NCI-H526 treated with DMSO at 0.1 percent for 48 hours (cell line): ENCODE measurements around the gene DNAJC18.
A peak's percentile ranks its signal among the peaks of the same experiment; 100 is the strongest.
"Not testable (repeated sequence)": the region's sequence is repeated elsewhere in the genome, so short reads cannot be mapped to it uniquely, and the experiment has no call there.

ENCODE experiments used
- DNase-seq: peaks from one replicate; lab custom pipeline; 2025; lab: John Stamatoyannopoulos, UW

DNAJC18 gene

DNA sequence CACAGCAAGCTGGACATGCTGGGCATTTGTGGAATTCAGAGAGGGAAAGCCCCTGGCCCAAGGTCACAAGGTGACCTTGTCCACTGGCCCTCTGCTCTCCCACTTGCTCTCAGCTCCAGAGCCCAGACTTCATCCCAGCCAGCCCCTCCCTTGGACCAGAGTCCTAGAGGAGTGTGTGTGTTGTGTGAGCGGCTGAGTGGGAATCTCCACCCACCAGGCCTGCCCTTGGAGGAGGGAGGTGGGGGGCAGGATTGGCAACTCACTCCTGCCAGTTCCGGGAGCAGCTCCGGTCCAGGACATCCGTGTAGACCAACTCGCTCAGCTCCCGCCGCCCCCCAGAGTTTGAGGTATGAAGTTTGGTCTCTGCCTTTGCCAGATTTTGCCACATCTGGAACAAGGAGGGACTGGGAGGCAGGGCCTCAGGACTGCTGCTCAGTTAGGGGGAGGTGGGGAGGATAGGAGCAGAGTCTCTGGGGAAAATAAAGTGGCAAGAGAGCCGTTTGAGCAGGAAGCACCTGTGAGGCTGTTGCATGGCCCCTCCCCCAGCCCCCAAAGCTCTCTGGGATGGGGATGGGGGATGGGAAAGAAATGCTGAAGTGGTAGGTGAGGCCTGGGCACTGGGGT, 51.0 kb downstream of the DNAJC18 start:
- DNase-seq, result peak; percentile 82

DNA sequence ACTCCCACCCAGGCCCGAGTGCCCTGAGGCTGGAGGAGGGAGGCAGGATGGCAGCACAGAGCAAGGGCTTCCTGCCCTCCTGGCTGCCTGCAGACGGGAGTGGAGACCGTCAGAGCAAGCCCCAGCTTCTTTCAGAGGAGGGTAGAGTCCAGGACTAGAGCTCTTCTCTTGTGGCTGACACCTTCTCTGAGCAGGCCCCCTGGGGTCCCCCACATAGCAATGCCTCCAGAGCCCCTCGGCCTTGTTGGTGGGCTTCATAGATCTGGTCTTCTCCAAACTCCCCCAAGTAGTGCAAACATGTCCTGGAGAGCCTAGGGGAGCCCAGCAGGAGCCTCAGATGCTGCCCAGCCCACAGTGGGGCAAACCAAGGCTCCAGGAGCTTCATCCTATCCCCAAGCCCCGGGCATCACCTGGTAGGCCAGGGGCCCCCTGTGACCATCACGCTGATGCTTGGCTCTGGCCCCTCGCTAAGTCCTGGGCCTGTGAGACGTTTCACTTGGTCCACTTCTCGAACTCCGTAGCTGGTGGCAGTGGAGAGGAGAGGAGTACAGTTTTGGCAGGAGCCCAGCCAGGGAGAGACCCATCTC, 51.6 kb downstream of the DNAJC18 start:
- no peak for DNase-seq

DNA sequence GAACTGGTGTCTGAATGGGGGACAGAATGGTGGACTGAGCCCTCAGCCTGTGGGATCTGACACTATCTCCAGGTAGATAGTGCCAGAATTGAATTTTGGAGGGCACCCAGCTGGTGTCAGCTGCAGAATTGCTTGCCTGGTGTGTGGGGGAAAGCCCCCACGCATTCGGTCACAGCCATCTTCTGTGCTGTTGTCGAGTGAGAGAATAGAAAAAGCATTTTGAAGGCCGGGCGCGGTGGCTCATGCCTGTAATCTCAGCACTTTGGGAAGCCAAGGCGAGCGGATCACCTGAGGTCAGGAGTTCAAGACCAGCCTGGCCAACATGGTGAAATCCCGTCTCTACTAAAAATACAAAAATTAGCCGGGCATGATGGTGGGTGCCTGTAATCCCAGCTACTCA, 52.4 kb downstream of the DNAJC18 start:
- not testable (repeated sequence) for DNase-seq

DNA sequence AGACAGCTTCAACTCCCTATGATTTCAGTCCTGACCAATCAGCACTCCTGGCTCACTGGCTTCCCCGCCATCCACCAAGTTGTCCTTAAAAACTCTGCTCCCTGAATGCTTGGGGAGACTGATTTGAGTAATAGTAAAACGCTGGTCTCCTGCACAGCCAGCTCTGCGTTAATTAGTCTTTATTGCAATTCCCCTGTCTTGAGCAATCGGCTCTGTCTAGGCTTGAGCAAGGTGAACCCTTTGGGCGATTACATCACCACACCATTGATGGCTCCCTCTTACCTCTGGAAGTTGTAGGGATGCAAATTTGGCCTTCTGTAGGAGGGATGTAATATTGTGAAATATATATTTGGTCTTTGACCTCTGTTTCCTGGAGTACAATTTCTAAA, 53.3 kb downstream of the DNAJC18 start:
- DNase-seq, result no peak

DNA sequence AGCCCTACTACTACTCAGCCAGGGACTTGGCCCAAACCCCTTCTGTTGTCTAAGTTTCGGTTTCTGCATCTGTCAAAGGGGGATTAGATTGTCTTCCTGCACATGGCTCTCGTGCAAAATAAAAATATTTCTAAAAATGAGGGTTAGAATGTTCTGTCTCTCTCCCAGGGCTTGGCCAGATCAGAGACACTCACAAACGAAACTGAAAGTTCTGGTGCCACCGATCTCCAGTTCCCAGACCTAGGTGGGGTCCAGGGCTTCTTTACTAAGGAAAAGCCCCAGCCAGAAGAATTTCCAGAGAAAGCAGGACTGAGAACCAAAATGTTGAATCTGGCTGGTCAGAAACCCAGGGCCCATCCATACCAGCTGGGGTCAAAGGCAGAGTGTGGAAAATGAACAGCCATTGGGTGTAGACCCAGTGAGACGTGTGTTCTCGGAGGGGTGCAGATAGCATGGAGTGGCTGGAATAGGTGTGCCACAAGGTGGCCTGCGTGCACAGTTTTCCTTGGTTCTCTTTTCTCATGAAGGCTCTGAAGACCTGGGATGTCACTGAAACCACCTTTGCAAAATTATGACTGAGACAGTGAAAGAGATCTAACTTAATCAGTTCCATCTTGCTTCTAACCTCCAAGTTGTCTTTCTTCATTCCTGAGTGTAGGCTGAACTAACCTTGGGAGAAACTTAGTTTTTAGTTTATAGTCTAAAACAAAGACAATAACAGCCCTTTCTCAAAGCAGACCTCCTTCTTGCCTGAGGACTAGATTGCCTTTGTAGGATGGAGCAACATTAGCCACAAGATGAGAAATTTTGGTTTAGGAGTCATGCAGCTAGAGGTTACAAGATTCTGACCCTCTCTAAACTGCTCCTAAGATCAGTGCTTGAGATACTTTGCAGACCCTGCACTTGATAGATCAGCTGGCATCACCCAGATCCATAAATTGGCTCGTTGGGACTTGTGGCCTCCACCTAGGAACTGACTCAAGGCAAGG, 54.0 kb downstream of the DNAJC18 start:
- peak; percentile 33 for DNase-seq

DNA sequence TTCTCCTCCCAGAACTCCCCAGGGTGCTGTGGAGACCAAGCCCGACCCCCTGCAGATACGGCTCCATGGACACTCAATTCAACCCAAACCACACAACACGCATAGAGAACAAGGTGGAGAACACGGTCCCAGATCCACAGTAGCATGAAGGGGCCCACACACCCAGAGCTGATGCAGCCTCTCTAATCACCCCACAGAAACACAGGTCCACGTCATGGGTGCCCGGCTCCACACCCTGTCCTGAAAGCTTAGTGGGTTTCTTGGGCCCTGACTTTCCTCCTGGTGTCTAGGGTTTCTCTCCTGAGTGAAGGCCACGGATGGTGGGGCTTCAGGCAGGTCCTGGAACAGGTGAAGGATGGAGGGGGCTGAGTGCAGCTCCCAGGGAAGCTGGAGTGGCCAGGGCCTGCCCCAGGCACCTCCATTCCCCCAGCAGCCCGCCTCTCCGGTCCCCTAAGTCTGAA, 54.7 kb downstream of the DNAJC18 start:
- no peak for DNase-seq

DNA sequence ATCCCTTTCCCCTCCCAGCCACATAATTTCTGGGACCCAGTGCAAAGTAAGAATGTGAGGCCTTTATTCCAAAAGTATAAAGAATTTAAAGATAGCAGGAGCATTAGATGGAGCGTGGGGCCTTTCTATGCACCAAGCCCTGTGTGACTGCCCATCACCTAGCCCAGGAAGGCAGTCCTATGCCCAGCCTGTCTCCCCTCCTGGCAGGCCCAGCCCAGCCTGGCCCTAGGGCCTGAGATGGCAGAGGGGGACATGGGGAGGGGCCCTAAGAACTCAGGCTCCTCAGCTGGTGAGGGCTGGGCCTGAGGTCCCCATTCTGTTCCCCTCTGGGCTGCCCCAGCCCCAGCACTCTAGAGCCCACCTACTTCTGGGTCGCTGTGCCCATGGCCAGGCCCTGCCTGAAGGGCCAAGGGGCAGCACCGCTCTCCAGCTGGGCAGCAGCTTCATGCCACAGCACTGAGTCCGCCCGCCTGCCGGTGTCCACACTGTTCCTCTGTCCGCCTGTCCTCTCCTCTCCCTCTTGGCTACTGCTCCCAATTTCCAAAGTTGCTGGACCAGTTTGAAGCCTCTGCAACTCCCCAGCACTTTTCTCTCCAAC, 55.2 kb downstream of the DNAJC18 start:
- DNase-seq, result no peak

DNA sequence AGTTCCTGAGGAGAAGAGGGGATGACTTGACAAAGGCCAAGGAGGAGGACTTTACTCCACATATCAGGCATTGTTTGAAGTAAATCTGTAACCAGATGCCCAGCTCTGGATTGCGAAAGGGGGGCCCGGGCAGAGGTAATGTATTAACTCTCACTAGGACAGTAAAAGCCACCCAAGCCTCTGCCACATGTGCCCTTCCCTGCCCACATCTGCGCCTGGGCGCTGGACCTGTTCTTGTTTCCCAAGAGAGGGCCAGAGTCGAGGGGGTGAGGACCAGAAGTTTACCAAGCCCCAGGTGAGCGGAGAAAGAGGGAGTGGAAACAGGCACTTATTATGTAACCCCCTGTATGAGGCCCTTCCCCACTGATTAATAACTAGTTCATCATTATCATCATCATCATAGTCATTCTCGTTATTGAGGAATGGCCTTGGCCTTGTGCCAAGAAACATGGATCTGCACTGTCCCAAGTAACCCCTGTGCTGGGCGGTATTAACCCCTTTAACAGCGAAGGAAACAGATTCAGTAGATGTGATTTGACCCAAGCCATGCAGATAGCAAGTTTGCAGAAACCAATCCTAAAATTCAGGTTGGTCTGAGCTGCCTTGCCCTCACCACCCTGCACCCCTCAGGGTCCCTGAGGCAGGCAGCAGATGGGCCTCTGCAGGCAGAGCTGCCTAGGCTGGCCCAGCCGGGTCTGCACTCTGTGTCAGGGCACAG, 55.9 kb downstream of the DNAJC18 start, which contains the start of gene SLC23A1:
Gene SLC23A1 (minus strand): TSS at position 23 of the 718 bp plus-strand sequence. CDS start 44 bp downstream, outside the sequence.
- no peak for DNase-seq

DNA sequence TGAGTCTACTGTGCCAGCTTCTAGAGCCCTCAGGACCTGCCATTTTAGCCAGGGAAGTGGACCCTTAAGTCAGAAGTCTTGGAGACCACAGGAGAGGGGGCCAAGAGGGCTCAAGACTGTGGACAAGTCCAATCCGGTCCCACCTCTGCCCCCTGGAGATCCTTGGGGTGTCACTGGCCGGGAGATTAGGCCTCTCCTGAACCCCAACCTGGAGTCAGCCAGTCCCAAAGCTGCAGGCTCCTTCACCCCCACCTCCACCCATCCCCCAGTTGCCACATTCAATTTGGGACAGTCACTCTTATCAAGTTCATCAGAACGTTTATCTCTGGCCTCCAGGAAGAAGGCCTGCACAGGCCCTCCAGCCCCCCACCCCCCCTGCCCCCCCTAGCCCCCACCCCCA, 56.5 kb downstream of the DNAJC18 start:
- DNase-seq, result no peak

DNA sequence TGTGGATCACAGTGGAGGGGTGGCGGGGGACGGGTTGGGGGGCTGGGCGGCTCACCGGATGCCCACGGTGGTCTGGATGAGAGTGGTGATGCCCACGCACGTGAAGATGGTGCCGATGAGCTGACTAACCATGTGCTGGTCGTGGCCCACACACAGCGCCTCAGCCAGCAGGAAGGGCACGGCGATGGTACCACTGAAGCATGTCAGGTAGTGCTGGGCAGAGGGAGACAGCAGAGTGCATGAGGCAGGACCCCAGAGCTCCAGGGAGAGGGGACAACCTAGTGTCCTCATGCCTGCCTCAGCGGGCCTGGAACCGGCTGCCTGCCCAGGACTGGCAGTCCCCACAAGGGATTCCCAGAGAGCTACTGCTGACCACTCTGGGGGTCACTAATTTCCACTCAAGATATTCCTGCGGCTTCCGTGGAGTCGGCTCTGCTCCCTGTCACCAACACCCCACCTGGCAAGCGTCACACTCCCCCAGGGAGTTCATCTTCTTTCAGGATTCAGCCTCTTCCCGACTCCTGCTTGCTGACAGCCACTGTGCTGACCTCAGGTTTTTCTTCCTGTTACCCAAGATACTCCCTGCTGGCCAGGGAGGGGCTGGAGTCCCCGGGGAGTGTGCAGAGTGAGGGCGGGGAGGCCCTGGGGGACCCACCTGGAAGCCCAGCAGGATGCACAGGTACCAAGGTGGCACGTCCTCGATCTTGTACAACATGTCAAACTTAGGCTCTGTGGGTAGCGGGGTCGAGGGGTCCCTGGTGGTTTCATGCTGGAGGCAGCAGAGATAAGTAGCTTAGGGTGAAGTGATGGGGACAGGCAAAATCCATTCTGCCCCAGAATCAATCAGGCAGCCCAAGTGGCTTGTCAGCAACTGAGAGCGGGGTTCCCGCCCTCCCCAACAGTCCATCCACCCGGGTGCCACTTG, 57.2 kb downstream of the DNAJC18 start:
- no peak for DNase-seq

DNA sequence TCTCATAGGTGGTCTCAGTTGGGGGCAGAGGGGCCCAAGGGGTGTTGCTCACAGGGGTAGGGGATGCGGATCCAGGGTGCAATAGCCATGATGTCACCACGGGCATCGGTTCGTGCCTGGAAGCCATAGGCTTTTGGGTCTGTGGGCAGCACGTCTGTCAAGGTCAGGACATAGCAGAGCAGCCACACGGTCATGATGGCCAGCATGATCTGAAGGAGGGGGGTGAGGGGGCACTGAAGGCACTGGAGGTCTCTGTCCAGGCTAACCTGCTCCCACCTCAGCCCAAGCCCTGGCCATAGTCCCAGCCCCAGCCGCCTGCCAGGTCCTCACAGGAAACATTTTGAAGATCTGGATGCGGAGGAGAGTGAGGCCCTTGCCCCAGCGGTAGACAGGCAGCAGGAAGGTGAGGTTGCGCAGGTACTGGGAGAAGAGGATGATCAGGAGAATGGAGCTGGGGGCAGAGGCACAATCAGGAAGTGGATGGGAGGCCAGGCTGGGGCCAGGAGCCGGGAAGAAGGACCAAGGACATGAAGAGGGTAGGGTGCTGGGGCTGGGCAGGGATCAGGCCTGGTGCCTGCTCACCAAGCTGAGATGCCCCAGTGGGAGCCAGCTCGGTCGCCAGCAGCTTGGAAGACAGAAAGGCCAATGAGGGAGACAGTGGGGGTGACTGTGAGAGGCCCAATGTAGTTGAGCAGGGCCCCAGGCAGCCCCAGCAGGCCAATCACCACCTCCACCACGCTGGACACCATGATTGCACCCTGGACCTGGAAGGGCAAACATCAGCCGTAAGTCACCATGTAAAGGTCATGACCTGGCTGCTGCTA, 59.5 kb downstream of the DNAJC18 start:
- no peak for DNase-seq

DNA sequence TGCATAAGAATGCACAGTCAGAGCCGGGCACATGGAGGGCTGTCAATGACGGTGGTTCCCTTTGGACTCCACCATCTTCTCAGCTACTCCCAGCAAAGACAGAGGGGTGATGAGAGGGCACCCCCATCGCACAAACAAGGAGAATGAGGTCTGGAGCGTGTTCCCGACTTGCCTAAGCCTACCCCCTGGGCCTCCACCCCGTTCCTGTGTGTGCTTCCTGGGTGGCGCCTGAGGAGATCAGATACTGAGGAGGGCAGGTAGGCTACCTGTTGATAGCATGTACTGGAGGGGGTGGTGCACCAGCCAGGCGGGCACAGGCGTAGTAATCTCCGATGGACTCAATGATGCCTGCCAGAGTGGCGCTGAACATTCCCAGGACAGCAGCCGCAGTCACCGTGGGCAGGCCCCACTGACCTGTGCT, 60.4 kb downstream of the DNAJC18 start:
- DNase-seq, result no peak

DNA sequence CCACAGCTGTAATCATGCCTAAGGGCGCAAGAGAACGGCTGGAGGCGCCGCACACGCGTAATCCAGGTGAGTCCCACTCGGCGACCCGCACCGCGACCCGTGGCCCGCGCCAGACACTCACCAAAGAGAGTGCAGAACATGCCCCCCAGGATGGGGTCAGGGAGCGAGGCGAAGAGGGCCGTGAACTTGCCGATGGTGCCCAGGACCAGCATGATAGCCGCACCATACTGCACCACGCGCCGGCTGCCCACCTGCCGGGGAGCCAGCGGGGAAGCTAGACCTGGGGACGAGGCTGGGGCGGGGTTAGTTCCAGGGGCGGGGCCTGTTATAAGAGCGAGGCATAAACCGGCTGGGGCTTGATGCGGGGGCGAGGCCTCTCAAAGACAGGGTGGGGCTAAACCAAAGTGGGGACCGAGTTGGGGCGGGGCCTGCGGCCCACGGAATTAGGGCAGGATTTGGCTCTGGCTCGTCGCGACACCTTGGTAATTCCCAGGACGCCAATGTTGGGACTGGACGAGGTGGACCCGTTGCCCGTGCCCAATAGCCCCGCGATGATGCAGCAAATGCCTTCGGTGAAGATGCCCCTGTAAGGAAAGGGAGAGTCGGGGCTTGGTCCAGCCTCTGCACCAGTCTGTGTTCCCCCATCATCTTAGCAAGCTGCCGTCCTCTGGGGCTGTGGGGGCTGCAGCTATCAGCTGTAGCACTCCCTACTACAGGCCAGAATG, 61.1 kb downstream of the DNAJC18 start:
- DNase-seq, result no peak

DNA sequence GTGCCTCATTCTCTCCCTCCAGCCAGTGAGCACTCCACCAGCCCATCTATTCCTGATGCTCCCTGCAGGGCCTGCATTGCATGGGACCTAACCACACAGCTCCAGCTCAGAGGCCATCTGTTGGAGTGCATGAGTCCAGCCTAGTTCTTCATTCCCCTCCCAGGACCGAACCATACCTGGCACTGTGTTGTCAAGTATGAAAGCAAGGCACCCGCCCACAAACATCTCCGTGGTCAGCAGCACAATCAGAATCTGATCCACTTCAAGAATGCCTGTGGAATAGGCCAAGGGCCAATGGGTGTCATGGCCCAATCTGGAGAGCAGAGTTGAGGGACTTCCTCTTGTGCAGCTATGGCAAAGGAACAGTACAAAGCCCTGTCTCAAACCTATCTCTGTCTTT, 62.1 kb downstream of the DNAJC18 start:
- no peak for DNase-seq

DNA sequence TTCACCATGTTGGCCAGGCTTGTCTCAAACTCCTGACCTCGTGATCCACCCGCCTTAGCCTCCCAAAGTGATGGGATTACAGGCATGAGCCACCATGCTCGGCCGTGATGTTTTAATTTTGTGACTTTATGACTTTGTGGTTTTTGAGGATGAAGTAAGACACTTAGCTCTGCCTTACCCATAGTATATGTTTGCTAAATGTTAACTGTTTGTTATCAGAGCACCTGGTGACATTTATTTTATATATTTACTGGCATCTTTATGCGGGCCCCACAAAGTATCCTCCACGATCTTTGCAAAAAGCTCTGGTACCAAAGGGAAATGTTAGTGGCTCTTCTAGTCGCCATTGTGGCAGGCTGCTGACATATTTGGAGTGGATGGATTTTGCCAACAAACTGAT, 63.0 kb downstream of the DNAJC18 start:
- no peak for DNase-seq

DNA sequence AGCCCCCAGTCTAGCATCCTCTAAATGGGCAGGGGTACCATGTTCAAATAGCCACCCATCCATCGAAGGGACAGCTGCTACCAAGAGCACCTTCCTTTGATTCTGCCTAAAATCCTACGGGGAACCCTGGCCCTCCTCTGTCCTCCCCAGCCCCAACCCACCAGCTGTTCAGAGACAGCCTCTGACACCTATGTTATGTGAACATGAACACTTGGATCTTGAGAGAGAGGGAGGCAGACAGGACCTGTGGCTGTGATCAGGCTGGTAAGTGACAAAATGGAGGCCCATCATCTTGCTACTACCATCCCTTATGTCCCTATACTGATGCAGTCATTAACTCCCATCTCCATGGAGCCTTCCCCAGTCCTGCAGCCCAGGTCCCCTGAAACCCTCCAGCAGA, 64.4 kb downstream of the DNAJC18 start:
- DNase-seq, result no peak

DNA sequence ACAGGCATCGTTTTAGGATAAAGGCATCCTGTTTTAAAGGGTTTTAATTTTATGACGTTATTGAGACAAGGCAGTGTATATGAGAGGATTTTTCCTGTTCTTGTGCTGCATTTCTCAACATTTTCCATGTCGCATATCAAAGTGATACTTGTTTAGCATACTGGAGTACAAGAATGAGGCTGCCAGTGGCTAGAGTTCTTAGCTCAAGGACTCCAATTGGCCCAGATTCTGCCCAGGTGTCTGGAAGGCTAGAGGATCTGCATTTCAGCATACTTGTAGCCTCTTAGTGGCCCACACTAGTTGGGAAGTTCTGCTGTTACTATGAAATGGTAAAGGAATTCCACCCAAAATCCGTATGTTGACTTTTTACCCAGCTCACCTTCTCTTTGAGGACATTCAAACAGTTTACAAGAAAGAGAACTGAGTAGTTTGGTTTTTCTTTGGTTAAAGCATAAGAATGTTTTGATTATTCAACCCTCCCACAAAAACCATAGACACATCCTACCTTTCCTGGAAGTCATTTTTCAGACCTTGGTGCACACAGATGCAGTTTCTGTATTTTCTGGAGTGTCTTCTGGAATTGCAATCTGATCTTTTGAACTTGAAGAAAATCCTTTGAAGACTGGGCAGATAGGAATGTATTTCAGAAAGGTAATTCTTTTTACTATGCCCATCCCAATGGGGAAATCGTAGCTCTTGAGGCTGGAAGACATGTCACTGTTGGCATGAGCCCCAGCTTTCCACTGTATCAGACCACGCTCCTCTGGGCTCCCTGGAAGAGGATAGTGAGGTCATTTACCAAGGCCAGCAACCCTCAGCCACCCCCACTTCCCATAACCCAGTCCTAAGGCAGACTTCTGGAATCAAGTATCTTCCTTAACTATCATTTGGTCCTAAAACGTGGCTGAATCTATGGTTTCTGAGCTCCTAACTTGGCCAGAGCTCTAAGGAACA, 67.6 kb downstream of the DNAJC18 start:
- DNase-seq, result no peak

DNA sequence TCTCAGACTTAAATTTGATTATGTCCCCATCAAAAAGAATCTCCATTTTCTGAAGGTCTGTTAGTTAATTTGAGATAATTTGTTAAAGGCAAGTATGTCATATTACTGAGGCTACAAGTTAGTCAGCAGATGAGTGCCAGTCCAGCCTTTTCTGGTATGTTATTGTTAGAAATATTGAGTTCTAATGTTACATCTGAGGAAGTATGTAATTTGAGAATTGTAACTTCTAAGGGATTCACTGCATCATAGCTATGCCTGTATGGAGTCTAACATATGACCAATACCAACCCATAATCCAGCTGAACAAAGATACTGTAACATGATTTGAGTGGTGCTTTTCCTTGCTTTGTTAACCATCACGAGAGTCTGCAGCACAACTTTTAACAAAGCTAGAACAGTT, 70.1 kb downstream of the DNAJC18 start:
- DNase-seq, result no peak
